GM10248 (cell line): ENCODE data around the gene MAP1B.

Source experiments
- CTCF ChIA-PET: fragments of 300-600 bp; sonication (Branson Sonifier 250); formaldehyde crosslinking; extraction: SDS; loops from one replicate; lab custom pipeline; 2021; ENCODE audit warnings: antibody characterized with exemption; lab: Yijun Ruan, JAX
- POLR2A ChIA-PET: fragments of 350-650 bp; sonication (Branson Sonifier 250); formaldehyde crosslinking; extraction: SDS; loops from one replicate; lab custom pipeline; 2020; ENCODE audit warnings: antibody characterized with exemption; lab: Yijun Ruan, JAX
- DNase-seq: peaks from one replicate; pipeline ENCODE4 v3.0.0; 2012; ENCODE audit errors: extremely low spot score
- TF ChIP-seq, protein P1 (sequence below): IDR thresholded peaks from 2 replicates; pipeline ENCODE4 v1.5.1; 2012; ENCODE audit warnings: mild to moderate bottlenecking, low read depth; ENCODE audit errors: extremely low read depth, missing control alignments, control extremely low read depth

Gene MAP1B

DNA sequence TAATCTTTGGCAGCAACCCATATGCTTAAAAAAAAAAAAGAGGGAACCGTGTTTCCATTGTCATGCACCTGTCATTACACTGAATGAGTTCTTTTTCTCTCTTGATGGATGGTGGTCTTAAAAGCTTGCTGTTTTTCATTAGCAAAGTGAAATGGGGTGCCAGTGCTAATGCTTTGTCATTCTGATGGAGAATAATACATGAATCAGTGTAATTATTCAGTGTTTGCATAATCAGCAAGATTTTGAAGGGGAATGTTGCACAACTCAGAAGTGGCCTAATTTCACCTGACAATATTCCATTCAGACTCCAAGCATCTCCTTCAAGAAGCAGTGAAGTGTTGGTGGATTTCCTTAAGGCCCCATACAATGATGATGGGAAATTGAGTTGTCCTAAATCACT lies 38.1 kb downstream of the MAP1B start:
- DNase-seq = no peak
- CTCF ChIA-PET = interaction anchor here (1.4 kb wide), 1 partner anchor 12 kb away, joined by 3 read pairs; no protein-coding TSS in a partner anchor
- POLR2A ChIA-PET = no interaction called here
- TF ChIP-seq, protein P1, sequence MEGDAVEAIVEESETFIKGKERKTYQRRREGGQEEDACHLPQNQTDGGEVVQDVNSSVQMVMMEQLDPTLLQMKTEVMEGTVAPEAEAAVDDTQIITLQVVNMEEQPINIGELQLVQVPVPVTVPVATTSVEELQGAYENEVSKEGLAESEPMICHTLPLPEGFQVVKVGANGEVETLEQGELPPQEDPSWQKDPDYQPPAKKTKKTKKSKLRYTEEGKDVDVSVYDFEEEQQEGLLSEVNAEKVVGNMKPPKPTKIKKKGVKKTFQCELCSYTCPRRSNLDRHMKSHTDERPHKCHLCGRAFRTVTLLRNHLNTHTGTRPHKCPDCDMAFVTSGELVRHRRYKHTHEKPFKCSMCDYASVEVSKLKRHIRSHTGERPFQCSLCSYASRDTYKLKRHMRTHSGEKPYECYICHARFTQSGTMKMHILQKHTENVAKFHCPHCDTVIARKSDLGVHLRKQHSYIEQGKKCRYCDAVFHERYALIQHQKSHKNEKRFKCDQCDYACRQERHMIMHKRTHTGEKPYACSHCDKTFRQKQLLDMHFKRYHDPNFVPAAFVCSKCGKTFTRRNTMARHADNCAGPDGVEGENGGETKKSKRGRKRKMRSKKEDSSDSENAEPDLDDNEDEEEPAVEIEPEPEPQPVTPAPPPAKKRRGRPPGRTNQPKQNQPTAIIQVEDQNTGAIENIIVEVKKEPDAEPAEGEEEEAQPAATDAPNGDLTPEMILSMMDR = no peak

GRCh38 chr5:72146056-72146455 lies 38.8 kb downstream of the MAP1B start:
- CTCF ChIA-PET = no interaction called here
- TF ChIP-seq, protein P1 = no peak

GRCh38 chr5:72147569-72147968 lies 40.3 kb downstream of the MAP1B start:
- DNase-seq = no peak
- ChIA-PET POLR2A (no interaction called here), CTCF (no interaction called here)
- TF ChIP-seq, protein P1 = no peak

More at GRCh38 chr5:72146056-72146455, 38.8 kb downstream of the MAP1B start:
- no peak for DNase-seq
- POLR2A ChIA-PET = no interaction called here

DNA sequence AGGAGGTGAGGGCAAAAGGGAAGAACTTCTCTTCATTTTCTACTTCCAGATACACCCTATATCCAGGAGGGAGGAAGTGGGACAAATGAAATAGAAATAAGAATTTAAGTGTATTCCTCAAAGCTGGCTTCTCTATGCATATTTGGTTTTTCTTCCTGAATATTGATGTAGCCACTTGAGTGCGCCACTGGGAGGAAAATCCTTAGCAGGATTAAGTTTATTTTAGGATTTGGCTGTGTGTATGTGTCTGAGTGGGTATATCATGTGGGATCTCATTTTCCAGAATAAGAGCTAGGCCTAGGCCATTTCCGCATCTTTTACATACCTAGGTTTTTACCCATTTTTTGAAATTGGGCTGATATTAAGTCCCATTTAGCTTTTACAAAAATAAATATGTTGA lies 42.5 kb downstream of the MAP1B start:
- POLR2A ChIA-PET = no interaction called here
- TF ChIP-seq, protein P1 = no peak
- CTCF ChIA-PET = interaction anchor here (1.6 kb wide), 1 partner anchor 16 kb away, joined by 3 read pairs; no protein-coding TSS in a partner anchor
- no peak for DNase-seq

GRCh38 chr5:72151169-72151568 lies 43.9 kb downstream of the MAP1B start:
- POLR2A ChIA-PET = no interaction called here
- TF ChIP-seq, protein P1 = no peak
- no peak for DNase-seq
- CTCF ChIA-PET = no interaction called here

- ChIA-PET POLR2A (no interaction called here), CTCF (no interaction called here)
- TF ChIP-seq, protein P1 = no peak
- DNase-seq = no peak
These were observed 44.4 kb downstream of the MAP1B start for GRCh38 chr5:72151646-72152045.

GRCh38 chr5:72152545-72152944 lies 45.3 kb downstream of the MAP1B start:
- ChIA-PET CTCF (no interaction called here), POLR2A (no interaction called here)
- no peak for DNase-seq
- TF ChIP-seq, protein P1 = no peak
